Activated naive CD4-positive, alpha-beta T cell treated with anti-CD3 and anti-CD28 coated beads, Interleukin-2, amount 10 ng/mL, durations not matched to agents 7 days and 5 days (primary cell): ENCODE measurements around the gene WFS1.
A peak's percentile ranks its signal among the peaks of the same experiment; 100 is the strongest.

Experiments used
- CTCF ChIA-PET: fragments of 350-600 bp; sonication (Branson Sonifier 250); formaldehyde crosslinking; loops from one replicate; lab custom pipeline; 2021; ENCODE audit warnings: antibody characterized with exemption; lab: Charles Lee
- DNase-seq: peaks from one replicate; pipeline ENCODE4 v3.0.0-alpha.2; 2020
- H3K27ac Mint-ChIP-seq: one replicate; pipeline ENCODE4 v1.8.0; 2021; ENCODE audit warnings: mild to moderate bottlenecking, moderate library complexity, mixed read lengths
- H3K27me3 Mint-ChIP-seq: one replicate; pipeline ENCODE4 v1.8.0; 2021; ENCODE audit warnings: mild to moderate bottlenecking, mixed read lengths
- H3K36me3 Mint-ChIP-seq: one replicate; pipeline ENCODE4 v1.8.0; 2021; ENCODE audit warnings: mixed read lengths
- H3K4me1 Mint-ChIP-seq: one replicate; pipeline ENCODE4 v1.8.0; 2021; ENCODE audit warnings: mixed read lengths
- H3K4me3 Mint-ChIP-seq: one replicate; pipeline ENCODE4 v1.8.0; 2021; ENCODE audit warnings: mild to moderate bottlenecking, moderate library complexity, mixed read lengths
- H3K9me3 Mint-ChIP-seq: one replicate; pipeline ENCODE4 v1.8.0; 2021; ENCODE audit warnings: mixed read lengths

The WFS1 gene

DNA sequence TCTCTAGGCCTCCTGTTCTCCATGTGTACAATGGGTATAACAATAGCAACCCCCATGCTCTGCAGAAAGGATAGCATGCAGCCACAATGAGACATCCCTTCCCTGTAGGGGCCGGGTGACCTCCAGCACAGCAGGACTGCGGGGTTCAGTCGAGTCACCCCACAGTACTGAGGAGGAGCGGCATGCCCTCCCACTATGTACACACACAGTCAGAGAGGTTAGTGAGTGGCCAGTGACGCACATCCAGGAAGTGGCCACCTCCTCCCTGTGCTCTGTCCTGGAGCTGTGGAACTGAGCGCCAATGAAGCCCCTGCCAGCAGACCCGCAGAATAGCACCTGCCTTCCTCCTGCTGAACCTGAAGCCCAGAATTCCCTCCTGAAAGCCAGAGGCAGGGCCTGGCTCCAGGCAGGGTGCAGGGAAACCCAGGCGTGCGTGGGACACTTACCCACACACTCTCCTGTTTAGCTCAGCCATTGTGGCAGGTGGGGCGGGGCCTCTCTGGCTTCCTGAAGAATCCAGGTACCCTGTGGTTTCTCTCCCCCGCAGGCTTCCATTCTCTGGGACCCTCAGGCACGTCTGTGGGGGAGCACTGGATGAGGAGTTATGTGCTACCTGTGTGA lies 50.0 kb downstream of the WFS1 start:
- Mint-ChIP-seq H3K4me1 (peaks cover 5% of the 10 kb centered on the region), H3K4me3 (no peak overlapping the region), H3K36me3 (no peaks in the 10 kb centered on the region), H3K27me3 (peaks cover 47% of the 10 kb centered on the region), H3K27ac (no peak overlapping the region), H3K9me3 (no peaks in the 10 kb centered on the region)
- CTCF ChIA-PET: interaction anchor here (0.6 to 15.7 kb wide), 4 partner anchors 12 to 322 kb away, joined by 3 to 504 read pairs (median 14); partner anchors contain the start of gene WFS1
- DNase-seq: no peak

DNA sequence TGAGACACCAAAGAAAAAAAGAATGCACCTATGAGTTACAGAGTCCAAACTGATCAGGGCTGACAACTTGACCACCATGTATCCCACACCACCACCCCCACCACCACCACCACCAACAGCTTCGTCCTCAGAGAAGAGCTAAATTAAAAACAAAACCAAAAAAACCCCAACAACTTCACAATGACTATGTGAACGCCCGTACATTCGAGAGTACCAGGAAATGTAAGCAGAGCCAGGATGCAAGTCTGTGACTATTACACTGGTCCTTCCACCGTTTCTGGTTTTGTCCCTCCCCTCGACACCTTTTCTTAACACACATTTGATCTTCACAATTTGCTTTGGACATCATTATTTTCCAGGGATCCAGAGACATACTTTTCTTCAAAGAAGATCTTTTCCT lies 51.0 kb downstream of the WFS1 start:
- CTCF ChIA-PET: interaction anchor here (1.2 to 15.7 kb wide), 3 partner anchors 11 to 323 kb away, joined by 5 to 504 read pairs (median 23); partner anchors contain the start of gene WFS1
- DNase-seq: no peak
- Mint-ChIP-seq H3K4me3 (no peak overlapping the region), H3K9me3 (no peaks in the 10 kb centered on the region), H3K36me3 (no peaks in the 10 kb centered on the region), H3K27me3 (peaks cover 57% of the 10 kb centered on the region), H3K27ac (no peak overlapping the region), H3K4me1 (peaks cover 11% of the 10 kb centered on the region)

DNA sequence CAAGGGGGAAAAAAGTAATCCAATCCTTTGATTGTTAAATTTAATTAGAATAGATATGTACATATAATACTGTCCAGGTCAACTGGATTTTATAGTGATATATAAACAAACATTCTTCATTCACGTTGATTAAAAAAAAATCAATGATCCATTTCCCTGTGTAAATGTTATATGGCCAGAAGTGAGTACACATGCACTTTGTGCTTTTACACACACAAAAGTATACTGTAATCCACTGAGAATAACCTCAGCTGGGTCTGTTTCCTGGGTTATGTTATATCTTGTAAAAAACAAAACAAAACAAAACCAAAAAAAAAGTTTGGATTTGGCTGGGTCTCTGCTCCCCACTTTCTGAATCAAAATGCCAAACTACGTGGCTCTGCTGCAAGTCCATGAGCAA lies 51.7 kb downstream of the WFS1 start:
- Mint-ChIP-seq H3K4me3 (no peak overlapping the region), H3K9me3 (no peaks in the 10 kb centered on the region)
- CTCF ChIA-PET: interaction anchor here (1.2 to 15.7 kb wide), 3 partner anchors 10 to 105 kb away, joined by 3 to 504 read pairs (median 23); partner anchors contain the start of gene WFS1

DNA sequence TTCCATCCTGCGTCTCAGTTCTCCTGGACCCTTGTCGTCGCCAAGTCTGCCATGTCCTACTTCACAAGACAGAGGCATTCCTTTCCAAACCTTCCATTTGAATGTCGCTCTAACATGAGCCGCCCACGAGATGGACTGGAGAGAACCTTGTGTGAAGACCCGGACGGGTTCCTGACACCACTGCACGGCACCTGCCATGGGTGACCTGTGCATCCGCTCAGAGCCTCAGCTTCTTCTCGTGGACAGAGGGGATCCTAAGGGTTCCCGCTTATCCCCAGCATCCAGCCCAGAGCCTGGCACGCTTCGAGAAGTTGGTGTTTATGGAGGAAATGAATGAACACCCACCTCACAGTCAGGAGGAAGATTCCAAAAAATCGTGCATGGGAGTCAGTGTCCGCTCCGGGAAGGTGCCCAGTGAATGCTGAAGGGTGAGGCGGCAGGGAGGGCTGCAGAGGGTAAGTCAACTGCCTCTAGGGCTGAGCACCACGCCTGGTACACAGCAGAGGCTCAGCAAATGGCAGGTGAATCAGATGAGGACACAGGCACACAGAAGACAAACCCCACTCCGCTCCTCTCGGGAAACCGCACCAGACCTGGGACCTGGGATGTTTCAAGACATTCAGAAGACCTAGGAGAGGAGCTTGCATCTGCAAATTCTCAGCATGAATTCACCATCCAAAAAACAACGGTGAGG lies 52.6 kb downstream of the WFS1 start:
- no peak for DNase-seq
- Mint-ChIP-seq H3K4me1 (peaks cover 11% of the 10 kb centered on the region), H3K27ac (no peak overlapping the region), H3K9me3 (no peaks in the 10 kb centered on the region), H3K4me3 (no peak overlapping the region), H3K27me3 (peaks cover 69% of the 10 kb centered on the region), H3K36me3 (no peaks in the 10 kb centered on the region)
- CTCF ChIA-PET: interaction anchor here (1.2 to 15.7 kb wide), 3 partner anchors 9 to 104 kb away, joined by 3 to 504 read pairs (median 23); partner anchors contain the start of gene WFS1

More for the DNA sequence above, 51.7 kb downstream of the WFS1 start:
- Mint-ChIP-seq H3K4me1 (peaks cover 11% of the 10 kb centered on the region), H3K27ac (no peak overlapping the region), H3K36me3 (no peaks in the 10 kb centered on the region), H3K27me3 (peaks cover 64% of the 10 kb centered on the region)
- DNase-seq: no peak

DNA sequence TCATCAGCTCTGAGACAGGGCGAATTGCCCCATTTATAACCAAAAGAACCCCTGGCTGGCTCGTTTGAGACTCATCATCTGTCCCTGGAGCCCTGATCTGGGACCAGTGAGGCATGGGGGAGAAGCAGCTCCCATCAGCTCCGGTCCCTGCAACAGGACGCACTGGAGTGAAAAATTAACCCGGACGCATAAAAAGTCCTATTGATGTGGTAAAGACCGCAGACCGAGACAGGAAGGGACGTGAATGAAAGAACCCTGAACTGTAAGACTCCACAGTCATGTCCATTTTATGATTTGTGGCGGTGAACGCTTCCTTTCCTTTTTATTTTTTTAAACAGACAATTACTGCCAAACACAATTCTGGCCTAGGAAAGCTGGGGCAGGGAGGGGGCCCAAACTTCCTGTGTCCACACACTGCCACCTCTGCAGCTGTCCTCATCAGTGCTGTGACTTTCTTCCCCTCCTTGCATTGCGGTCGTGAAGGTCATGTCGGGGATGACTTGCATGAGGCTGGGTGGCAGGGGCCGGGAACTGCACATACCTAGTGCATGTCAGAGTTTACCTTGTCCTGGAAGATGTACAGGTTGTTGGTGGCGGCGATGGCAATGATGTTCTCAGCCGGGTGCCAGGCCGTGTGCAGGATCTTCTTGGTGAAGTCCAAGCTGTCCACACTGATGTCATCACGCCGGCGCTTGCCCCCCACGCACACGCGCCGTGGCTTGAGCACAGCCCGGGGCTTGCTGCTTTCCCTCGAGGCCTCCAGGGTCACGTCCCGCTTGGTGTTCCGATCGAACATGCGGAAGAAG lies 53.3 kb downstream of the WFS1 start:
- Mint-ChIP-seq H3K4me3 (no peak overlapping the region), H3K4me1 (peaks cover 11% of the 10 kb centered on the region), H3K27me3 (peaks cover 69% of the 10 kb centered on the region), H3K9me3 (no peaks in the 10 kb centered on the region), H3K36me3 (no peaks in the 10 kb centered on the region), H3K27ac (no peak overlapping the region)
- DNase-seq: no peak
- CTCF ChIA-PET: interaction anchor here (0.7 to 15.7 kb wide), 5 partner anchors 8 to 325 kb away, joined by 3 to 504 read pairs (median 10); partner anchors contain the start of gene WFS1

DNA sequence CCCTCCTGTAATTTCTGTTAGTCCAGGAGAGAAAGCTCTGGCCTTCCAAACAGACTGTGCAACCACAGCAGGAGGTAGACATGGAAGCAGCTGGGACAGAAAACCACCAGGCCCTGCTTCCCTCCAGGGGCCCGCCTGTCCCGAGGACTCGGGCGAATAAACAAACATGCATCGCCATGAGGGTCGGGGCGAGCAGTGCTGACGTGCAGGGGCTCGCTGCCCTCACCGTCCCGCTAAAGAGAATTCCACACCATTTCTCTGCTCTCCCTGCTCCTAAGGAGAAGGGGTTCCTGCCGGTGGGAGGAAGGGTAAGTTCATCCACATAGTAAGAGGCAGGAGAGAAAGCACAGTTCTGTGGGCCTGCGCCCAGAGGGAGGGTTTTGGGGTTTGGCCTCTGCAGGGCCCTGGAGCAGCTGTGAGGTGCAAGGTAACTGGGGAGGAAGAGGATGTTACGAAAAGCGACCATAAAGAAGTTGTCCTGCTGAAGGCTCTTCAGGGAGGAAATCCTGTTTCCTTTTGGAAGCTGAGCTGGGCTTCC lies 54.9 kb downstream of the WFS1 start:
- peaks cover 77% of the 10 kb centered on the region for H3K27me3 Mint-ChIP-seq
- H3K36me3 Mint-ChIP-seq: no peaks in the 10 kb centered on the region
- H3K4me3 Mint-ChIP-seq: no peak overlapping the region
- CTCF ChIA-PET: interaction anchor here (2.2 to 15.7 kb wide), 2 partner anchors 65 to 327 kb away, joined by 10 to 504 read pairs; partner anchors contain the start of gene WFS1
- H3K4me1 Mint-ChIP-seq: peaks cover 11% of the 10 kb centered on the region
- no peaks in the 10 kb centered on the region for H3K9me3 Mint-ChIP-seq
- no peak overlapping the region for H3K27ac Mint-ChIP-seq
- no peak for DNase-seq

DNA sequence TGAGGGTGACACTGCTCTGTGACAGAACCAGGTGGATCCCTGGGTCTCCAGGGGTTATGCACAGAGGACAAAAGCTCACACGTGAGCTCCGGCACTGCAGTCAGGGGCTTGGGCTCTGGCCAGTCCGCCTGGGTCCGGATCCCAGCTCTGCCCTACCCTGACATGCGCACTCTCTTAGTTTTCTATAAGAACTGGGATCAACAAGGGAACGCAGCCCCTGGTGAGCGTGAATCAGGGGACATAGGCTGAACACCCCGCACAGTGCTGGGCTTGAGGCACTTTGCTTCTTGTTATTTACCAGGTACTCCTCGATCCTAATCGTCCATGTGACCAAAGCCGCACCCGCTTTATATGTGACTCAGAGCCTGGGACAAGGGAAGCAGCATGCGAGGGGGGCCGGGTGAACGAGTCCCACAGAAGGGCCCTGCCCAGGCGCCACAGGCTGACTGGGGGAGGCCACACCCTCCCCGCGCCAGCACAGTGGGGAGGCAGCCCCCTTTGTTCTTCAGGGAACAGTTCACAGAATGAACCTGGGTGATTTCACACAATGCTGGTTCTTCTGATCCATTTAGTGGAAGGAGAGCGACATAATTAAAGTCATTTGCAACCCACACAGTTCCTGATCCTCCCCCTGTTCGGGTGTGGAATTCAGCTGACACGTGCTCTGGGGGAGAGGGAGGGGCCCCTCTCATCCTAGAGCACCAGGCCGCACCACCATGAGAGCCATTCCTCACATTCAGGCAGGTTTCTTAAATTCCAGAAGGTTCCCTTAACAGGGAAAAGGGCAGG lies 55.5 kb downstream of the WFS1 start:
- Mint-ChIP-seq H3K36me3 (no peaks in the 10 kb centered on the region), H3K27me3 (peaks cover 72% of the 10 kb centered on the region), H3K4me1 (peaks cover 11% of the 10 kb centered on the region), H3K4me3 (no peak overlapping the region), H3K9me3 (no peaks in the 10 kb centered on the region), H3K27ac (no peak overlapping the region)
- no peak for DNase-seq
- CTCF ChIA-PET: interaction anchor here (2.2 to 15.7 kb wide), 2 partner anchors 66 to 328 kb away, joined by 10 to 504 read pairs; partner anchors contain the start of gene WFS1

DNA sequence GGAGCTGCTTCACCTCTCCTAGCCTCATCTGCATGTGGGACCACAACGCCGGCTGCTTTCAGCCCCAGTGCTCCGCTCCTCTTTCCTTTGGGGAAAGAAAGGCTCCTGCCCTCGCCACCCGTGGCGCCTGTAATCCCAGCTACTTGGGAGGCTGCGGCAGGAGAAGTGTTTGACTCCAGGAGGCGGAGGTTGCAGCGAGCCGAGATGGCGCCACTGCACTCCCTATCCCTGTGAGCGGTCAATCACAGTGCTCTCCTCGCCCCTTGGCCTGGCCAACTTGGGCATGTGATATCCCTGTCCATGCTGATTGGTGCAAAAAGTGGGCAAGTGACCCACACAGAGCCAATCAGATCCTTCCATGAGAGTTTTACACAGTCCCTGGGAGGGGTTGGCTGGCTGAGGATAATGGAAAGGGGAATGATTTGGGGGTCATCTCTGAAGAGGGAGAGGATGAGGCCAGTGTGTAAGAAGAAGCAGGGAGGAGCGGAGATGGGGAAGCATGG lies 56.2 kb downstream of the WFS1 start:
- Mint-ChIP-seq H3K36me3 (no peaks in the 10 kb centered on the region), H3K4me3 (no peak overlapping the region), H3K27me3 (peaks cover 71% of the 10 kb centered on the region), H3K9me3 (no peaks in the 10 kb centered on the region), H3K4me1 (peaks cover 11% of the 10 kb centered on the region), H3K27ac (no peak overlapping the region)
- CTCF ChIA-PET: interaction anchor here (15.7 kb wide), 1 partner anchor 66 kb away, joined by 504 read pairs; the partner anchor contains the start of gene WFS1
- DNase-seq: no peak

DNA sequence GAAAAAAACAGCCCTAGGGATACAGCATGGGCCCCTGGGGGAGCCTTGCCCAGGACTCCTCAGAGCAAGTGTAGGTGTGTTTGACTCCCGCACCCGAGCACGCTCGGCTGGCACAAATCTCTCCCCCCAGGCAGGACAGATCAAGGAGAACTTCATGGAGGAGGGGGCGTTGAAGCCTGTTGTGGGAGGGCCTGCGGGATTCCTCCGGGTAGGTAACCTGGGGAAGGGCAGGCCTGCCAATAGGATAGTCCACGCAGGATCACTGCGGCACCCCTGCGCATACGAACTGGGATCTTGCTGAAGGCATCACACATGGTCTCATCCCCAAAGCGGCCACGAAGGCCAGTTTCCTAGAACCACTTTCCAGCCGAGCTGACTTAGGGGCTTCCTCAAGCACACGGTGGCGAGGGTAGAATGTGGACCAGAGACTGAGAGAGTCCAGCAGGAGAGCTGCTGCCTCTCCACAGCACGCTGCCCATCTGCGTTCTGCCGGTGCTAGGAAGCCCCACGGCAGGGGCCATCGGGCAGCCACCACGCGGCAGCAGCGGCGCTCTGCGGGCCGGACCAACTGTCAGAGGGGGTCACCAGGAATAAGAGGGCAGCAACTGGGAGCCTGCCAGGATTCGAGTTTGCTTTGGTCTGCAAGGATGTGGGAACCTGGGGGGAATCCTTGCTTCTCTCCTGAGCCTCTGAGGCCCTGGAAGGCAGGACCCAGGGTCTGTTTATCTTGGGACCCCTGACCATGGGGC lies 56.8 kb downstream of the WFS1 start:
- peaks cover 70% of the 10 kb centered on the region for H3K27me3 Mint-ChIP-seq
- no peak overlapping the region for H3K27ac Mint-ChIP-seq
- no peaks in the 10 kb centered on the region for H3K9me3 Mint-ChIP-seq
- H3K4me3 Mint-ChIP-seq: no peak overlapping the region
- DNase-seq: no peak
- CTCF ChIA-PET: interaction anchor here (1.2 to 15.7 kb wide), 6 partner anchors 12 to 327 kb away, joined by 3 to 504 read pairs (median 6); partner anchors contain the start of gene WFS1
- no peaks in the 10 kb centered on the region for H3K36me3 Mint-ChIP-seq
- peaks cover 10% of the 10 kb centered on the region for H3K4me1 Mint-ChIP-seq

DNA sequence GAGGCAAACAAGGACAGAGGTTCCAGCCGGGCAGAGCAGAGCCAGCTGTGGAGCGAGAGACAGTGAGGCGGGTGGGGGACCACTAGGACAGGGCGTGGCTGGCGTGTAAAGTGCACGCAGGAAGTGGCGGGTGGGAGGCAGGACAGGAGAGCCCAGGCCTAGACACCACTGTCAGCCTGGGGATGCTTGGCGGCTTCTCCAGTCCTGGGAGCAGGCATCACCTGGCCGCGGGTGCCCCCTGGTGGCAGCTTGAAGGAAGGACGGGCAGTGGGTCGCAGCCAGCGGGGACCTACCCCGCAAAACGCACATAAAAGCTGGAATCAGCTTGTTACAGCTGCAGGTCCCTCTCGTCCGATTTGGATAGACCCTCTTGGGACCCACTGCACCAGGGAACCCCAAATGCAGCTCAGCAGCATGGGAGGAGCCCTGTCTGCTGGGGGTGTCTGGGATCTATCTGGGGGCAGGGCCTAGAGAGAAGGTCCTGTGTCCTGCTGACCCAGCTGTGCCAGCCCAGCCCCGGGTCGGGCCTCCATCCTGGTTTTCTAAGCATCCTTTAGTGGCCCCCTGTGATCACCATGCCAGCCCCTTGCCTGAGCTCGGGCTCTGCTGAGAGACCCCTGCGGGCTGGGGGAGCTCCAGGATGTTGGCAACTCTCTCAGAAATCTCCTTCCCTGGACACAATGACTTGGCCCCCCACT lies 57.7 kb downstream of the WFS1 start:
- CTCF ChIA-PET: interaction anchor here (0.8 to 15.7 kb wide), 13 partner anchors 11 to 328 kb away, joined by 3 to 504 read pairs (median 4); partner anchors contain the start of gene WFS1
- Mint-ChIP-seq H3K9me3 (no peaks in the 10 kb centered on the region), H3K4me1 (peaks cover 10% of the 10 kb centered on the region), H3K4me3 (no peak overlapping the region), H3K27me3 (peaks cover 66% of the 10 kb centered on the region), H3K36me3 (no peaks in the 10 kb centered on the region), H3K27ac (no peak overlapping the region)
- peak; percentile 84 for DNase-seq

DNA sequence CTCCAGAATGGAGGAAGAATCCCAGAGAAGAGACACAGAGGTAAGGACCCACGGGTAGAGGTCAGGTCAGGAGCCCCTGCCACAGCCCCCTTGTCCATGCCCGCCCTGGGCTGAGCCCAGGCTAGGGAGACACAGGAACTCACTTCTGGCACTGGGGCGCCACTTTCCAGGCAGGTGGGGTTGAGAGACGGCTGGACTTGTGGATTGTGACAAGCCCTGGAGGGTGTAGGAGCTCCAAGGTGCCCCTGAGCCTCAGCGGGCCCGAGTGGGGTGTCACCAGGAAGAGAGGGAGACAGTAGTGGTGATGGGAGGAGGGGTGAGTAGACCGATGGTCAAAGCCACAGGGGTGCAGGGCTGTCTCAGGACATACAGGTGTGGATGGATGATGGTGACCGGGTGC lies 58.9 kb downstream of the WFS1 start:
- Mint-ChIP-seq H3K36me3 (no peaks in the 10 kb centered on the region), H3K27me3 (peaks cover 60% of the 10 kb centered on the region), H3K9me3 (peaks cover 1% of the 10 kb centered on the region), H3K4me1 (peaks cover 8% of the 10 kb centered on the region), H3K4me3 (no peak overlapping the region), H3K27ac (no peak overlapping the region)
- CTCF ChIA-PET: interaction anchor here (1.5 to 15.7 kb wide), 6 partner anchors 8 to 329 kb away, joined by 6 to 504 read pairs (median 16); partner anchors contain the start of gene WFS1
- DNase-seq: no peak
